ENCODE measurements around the gene TADA3. TPM values are rescaled to one million over a fixed set of nuclear protein-coding genes. Genes with fewer than 3 reads are reported as not detected.

TADA3 gene
- polyA plus RNA-seq, 4 donors, result 41.1 to 59.0 (median 44.6) TPM

- FAIRE-seq (no peak), DNase-seq (no peak)
- H3K9me3 ChIP-seq (ENCODE audit: control insufficient read depth in 2 of 2, insufficient read depth in 1 of 2, low read depth in 1 of 2, low read length in 1 of 2), result no peaks in the 10 kb centered on the region
- no peaks in the 10 kb centered on the region for H3K27me3 ChIP-seq (ENCODE audit: control insufficient read depth in 3 of 3, insufficient read depth in 3 of 3, low read length in 3 of 3)
- 94 to 99% (median 98%) methylated on average over 7 of the region's 7 CpGs for WGBS, 3 donors
- peaks cover 24 to 56% (median 28%) of the 10 kb centered on the region in 3 donors for H3K36me3 ChIP-seq (ENCODE audit: control insufficient read depth in 3 of 3, insufficient read depth in 2 of 3, low read depth in 1 of 3, low read length in 3 of 3)
- no peak overlapping the region for H3K4me3 ChIP-seq (ENCODE audit: low read depth in 1 of 3, low read length in 3 of 3)
- no peak overlapping the region for H3K27ac ChIP-seq (ENCODE audit: low read depth in 1 of 3, low read length in 2 of 3)
- peaks cover 2 to 41% (median 2%) of the 10 kb centered on the region in 3 donors for H3K4me1 ChIP-seq (ENCODE audit: control insufficient read depth in 3 of 3, insufficient read depth in 2 of 3, low read depth in 1 of 3, low read length in 2 of 3)
Measured at GRCh38 chr3:9806688-9807589, 14.7 kb upstream of the TADA3 start.

- DNase-seq (no peak), FAIRE-seq (no peak)
- Histone ChIP-seq H3K4me1 (ENCODE audit: control insufficient read depth in 3 of 3, insufficient read depth in 2 of 3, low read depth in 1 of 3, low read length in 2 of 3) (peaks cover 2 to 41% (median 2%) of the 10 kb centered on the region in 3 donors), H3K27ac (ENCODE audit: low read depth in 1 of 3, low read length in 2 of 3) (no peak overlapping the region), H3K27me3 (ENCODE audit: control insufficient read depth in 3 of 3, insufficient read depth in 3 of 3, low read length in 3 of 3) (no peaks in the 10 kb centered on the region), H3K9me3 (ENCODE audit: control insufficient read depth in 2 of 2, insufficient read depth in 1 of 2, low read depth in 1 of 2, low read length in 1 of 2) (no peaks in the 10 kb centered on the region), H3K4me3 (ENCODE audit: low read depth in 1 of 3, low read length in 3 of 3) (no peak overlapping the region), H3K36me3 (ENCODE audit: control insufficient read depth in 3 of 3, insufficient read depth in 2 of 3, low read depth in 1 of 3, low read length in 3 of 3) (peaks cover 27 to 60% (median 34%) of the 10 kb centered on the region in 3 donors)
- 88 to 91% (median 90%) methylated on average over 12 of the region's 12 CpGs for WGBS, 3 donors
Measured at GRCh38 chr3:9806137-9806536, 13.9 kb upstream of the TADA3 start.

- H3K27me3 ChIP-seq (ENCODE audit: control insufficient read depth in 3 of 3, insufficient read depth in 3 of 3, low read length in 3 of 3), result no peaks in the 10 kb centered on the region
- DNase-seq, result peak; percentile 56 to 66
Measured at GRCh38 chr3:9804996-9805395, 12.7 kb upstream of the TADA3 start.

GRCh38 chr3:9803494-9803893, 11.2 kb upstream of the TADA3 start:
- FAIRE-seq, result no peak
- Histone ChIP-seq H3K4me3 (ENCODE audit: low read depth in 1 of 3, low read length in 3 of 3) (no peak overlapping the region), H3K9me3 (ENCODE audit: control insufficient read depth in 2 of 2, insufficient read depth in 1 of 2, low read depth in 1 of 2, low read length in 1 of 2) (no peaks in the 10 kb centered on the region), H3K27ac (ENCODE audit: low read depth in 1 of 3, low read length in 2 of 3) (peak overlapping the region in 1 of 3 donors; percentile 4), H3K27me3 (ENCODE audit: control insufficient read depth in 3 of 3, insufficient read depth in 3 of 3, low read length in 3 of 3) (no peaks in the 10 kb centered on the region), H3K36me3 (ENCODE audit: control insufficient read depth in 3 of 3, insufficient read depth in 2 of 3, low read depth in 1 of 3, low read length in 3 of 3) (peaks cover 42 to 73% (median 43%) of the 10 kb centered on the region in 3 donors), H3K4me1 (ENCODE audit: control insufficient read depth in 3 of 3, insufficient read depth in 2 of 3, low read depth in 1 of 3, low read length in 2 of 3) (peaks cover 0 to 24% (median 2%) of the 10 kb centered on the region in 3 donors)
- 33 to 83% (median 42%) methylated on average over 1 of the region's 1 CpG for WGBS, 3 donors
- DNase-seq, result no peak

More at GRCh38 chr3:9804996-9805395, 12.7 kb upstream of the TADA3 start:
- 23 to 60% (median 40%) methylated on average over 5 of the region's 5 CpGs for WGBS, 3 donors
- FAIRE-seq, result no peak
- Histone ChIP-seq H3K36me3 (ENCODE audit: control insufficient read depth in 3 of 3, insufficient read depth in 2 of 3, low read depth in 1 of 3, low read length in 3 of 3) (peaks cover 34 to 68% (median 37%) of the 10 kb centered on the region in 3 donors), H3K4me3 (ENCODE audit: low read depth in 1 of 3, low read length in 3 of 3) (no peak overlapping the region), H3K4me1 (ENCODE audit: control insufficient read depth in 3 of 3, insufficient read depth in 2 of 3, low read depth in 1 of 3, low read length in 2 of 3) (peaks cover 2 to 34% (median 2%) of the 10 kb centered on the region in 3 donors), H3K9me3 (ENCODE audit: control insufficient read depth in 2 of 2, insufficient read depth in 1 of 2, low read depth in 1 of 2, low read length in 1 of 2) (no peaks in the 10 kb centered on the region), H3K27ac (ENCODE audit: low read depth in 1 of 3, low read length in 2 of 3) (peak overlapping the region in 1 of 3 donors; percentile 69)

- peaks cover 30 to 69% (median 42%) of the 10 kb centered on the region in 3 donors for H3K36me3 ChIP-seq (ENCODE audit: control insufficient read depth in 3 of 3, insufficient read depth in 2 of 3, low read depth in 1 of 3, low read length in 3 of 3)
- no peak for FAIRE-seq
- no peak overlapping the region for H3K27ac ChIP-seq (ENCODE audit: low read depth in 1 of 3, low read length in 2 of 3)
- WGBS, 3 donors, result 79 to 85% (median 81%) methylated on average over 5 of the region's 5 CpGs
- no peaks in the 10 kb centered on the region for H3K27me3 ChIP-seq (ENCODE audit: control insufficient read depth in 3 of 3, insufficient read depth in 3 of 3, low read length in 3 of 3)
- no peaks in the 10 kb centered on the region for H3K9me3 ChIP-seq (ENCODE audit: control insufficient read depth in 2 of 2, insufficient read depth in 1 of 2, low read depth in 1 of 2, low read length in 1 of 2)
- no peak overlapping the region for H3K4me3 ChIP-seq (ENCODE audit: low read depth in 1 of 3, low read length in 3 of 3)
- no peak for DNase-seq
- peaks cover 0 to 20% (median 2%) of the 10 kb centered on the region in 3 donors for H3K4me1 ChIP-seq (ENCODE audit: control insufficient read depth in 3 of 3, insufficient read depth in 2 of 3, low read depth in 1 of 3, low read length in 2 of 3)
Measured at GRCh38 chr3:9800529-9800928, 8.3 kb upstream of the TADA3 start.

- 87 to 92% (median 91%) methylated on average over 12 of the region's 12 CpGs for WGBS, 3 donors
- peaks cover 18 to 56% (median 27%) of the 10 kb centered on the region in 3 donors for H3K36me3 ChIP-seq (ENCODE audit: control insufficient read depth in 3 of 3, insufficient read depth in 2 of 3, low read depth in 1 of 3, low read length in 3 of 3)
- no peak overlapping the region for H3K27ac ChIP-seq (ENCODE audit: low read depth in 1 of 3, low read length in 2 of 3)
- FAIRE-seq (no peak), DNase-seq (no peak)
- peaks cover 1 to 11% (median 2%) of the 10 kb centered on the region in 3 donors for H3K4me1 ChIP-seq (ENCODE audit: control insufficient read depth in 3 of 3, insufficient read depth in 2 of 3, low read depth in 1 of 3, low read length in 2 of 3)
- H3K9me3 ChIP-seq (ENCODE audit: control insufficient read depth in 2 of 2, insufficient read depth in 1 of 2, low read depth in 1 of 2, low read length in 1 of 2), result no peaks in the 10 kb centered on the region
- no peaks in the 10 kb centered on the region for H3K27me3 ChIP-seq (ENCODE audit: control insufficient read depth in 3 of 3, insufficient read depth in 3 of 3, low read length in 3 of 3)
- no peak overlapping the region for H3K4me3 ChIP-seq (ENCODE audit: low read depth in 1 of 3, low read length in 3 of 3)
Measured at GRCh38 chr3:9797196-9797945, 5.1 kb upstream of the TADA3 start.

GRCh38 chr3:9795207-9795606, 2.9 kb upstream of the TADA3 start:
- FAIRE-seq (no peak), DNase-seq (no peak)
- Histone ChIP-seq H3K27ac (ENCODE audit: low read depth in 1 of 3, low read length in 2 of 3) (no peak overlapping the region), H3K27me3 (ENCODE audit: control insufficient read depth in 3 of 3, insufficient read depth in 3 of 3, low read length in 3 of 3) (no peaks in the 10 kb centered on the region), H3K36me3 (ENCODE audit: control insufficient read depth in 3 of 3, insufficient read depth in 2 of 3, low read depth in 1 of 3, low read length in 3 of 3) (peaks cover 11 to 47% (median 19%) of the 10 kb centered on the region in 3 donors), H3K4me1 (ENCODE audit: control insufficient read depth in 3 of 3, insufficient read depth in 2 of 3, low read depth in 1 of 3, low read length in 2 of 3) (peaks cover 2 to 20% (median 4%) of the 10 kb centered on the region in 3 donors), H3K4me3 (ENCODE audit: low read depth in 1 of 3, low read length in 3 of 3) (no peak overlapping the region), H3K9me3 (ENCODE audit: control insufficient read depth in 2 of 2, insufficient read depth in 1 of 2, low read depth in 1 of 2, low read length in 1 of 2) (no peaks in the 10 kb centered on the region)
- WGBS, 3 donors, result 78 to 88% (median 84%) methylated on average over 5 of the region's 5 CpGs

GRCh38 chr3:9794400-9794799, 2.1 kb upstream of the TADA3 start:
- Histone ChIP-seq H3K36me3 (ENCODE audit: control insufficient read depth in 3 of 3, insufficient read depth in 2 of 3, low read depth in 1 of 3, low read length in 3 of 3) (peaks cover 3 to 45% (median 15%) of the 10 kb centered on the region in 3 donors), H3K4me3 (ENCODE audit: low read depth in 1 of 3, low read length in 3 of 3) (no peak overlapping the region), H3K27me3 (ENCODE audit: control insufficient read depth in 3 of 3, insufficient read depth in 3 of 3, low read length in 3 of 3) (no peaks in the 10 kb centered on the region), H3K9me3 (ENCODE audit: control insufficient read depth in 2 of 2, insufficient read depth in 1 of 2, low read depth in 1 of 2, low read length in 1 of 2) (no peaks in the 10 kb centered on the region), H3K4me1 (ENCODE audit: control insufficient read depth in 3 of 3, insufficient read depth in 2 of 3, low read depth in 1 of 3, low read length in 2 of 3) (peaks cover 2 to 20% (median 4%) of the 10 kb centered on the region in 3 donors), H3K27ac (ENCODE audit: low read depth in 1 of 3, low read length in 2 of 3) (no peak overlapping the region)
- DNase-seq (no peak), FAIRE-seq (no peak)
- WGBS, 3 donors, result 93 to 98% (median 94%) methylated on average over 11 of the region's 11 CpGs
